ENCODE data around the gene SRPK1.

The SRPK1 gene

DNA sequence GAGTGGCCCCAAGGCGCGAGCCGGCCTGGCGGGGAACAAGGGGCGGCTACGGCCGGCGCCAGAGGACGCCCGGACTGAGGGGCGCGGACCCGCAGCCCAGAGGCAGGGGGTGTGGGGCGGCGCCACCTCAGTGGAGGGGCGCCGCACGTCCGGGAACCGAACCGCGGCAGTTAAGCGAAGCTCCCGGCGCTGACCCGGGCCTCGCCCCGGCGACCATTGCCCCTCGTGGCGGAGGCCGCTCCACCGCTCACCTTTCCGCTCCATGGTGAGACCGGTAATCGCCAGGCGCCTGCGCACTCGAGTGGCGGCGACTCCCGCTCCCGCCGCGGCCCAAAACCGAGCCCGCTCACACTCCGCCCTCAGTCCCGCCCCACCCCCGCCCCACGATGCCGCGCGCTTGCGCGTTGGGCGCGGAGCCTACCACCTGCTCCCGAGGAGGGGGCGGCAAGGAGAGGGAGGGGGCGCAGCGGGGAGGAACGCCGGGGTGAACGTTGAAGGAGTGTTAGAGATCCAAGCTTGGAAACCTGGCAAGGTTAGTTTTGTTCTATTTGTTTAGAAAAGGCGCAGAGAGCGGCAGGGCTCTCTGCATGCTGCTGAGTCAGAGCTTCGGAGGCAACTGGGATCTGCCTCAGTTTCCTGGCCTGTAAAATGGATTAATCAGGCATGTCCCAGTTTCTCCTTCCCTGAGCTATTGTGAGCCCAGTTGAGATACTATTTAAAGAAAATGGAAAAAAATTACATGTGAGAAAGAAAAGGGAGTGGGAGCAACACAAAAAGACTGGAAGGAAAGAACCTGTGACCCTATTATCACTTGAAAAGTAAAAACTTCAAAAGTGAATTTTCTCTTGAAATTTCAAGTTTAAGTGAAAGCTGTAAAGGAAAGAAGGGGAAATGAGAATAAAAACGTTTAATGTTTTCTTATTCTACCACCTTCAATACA is at the start of gene SRPK1:
TSS of gene SRPK1 (minus strand) at position 306 of the 940 bp plus-strand sequence. CDS start at position 264, 42 bp downstream.
- DNase-seq (ENCODE audit: low read depth): peak; percentile 67
- no peak for TF ChIP-seq CTCF (IDR thresholded peaks at IDR 0.05; ENCODE audit: control insufficient read depth, extremely low read depth, insufficient read depth)
- peak within 1 kb of the TSS; percentile 80 for H3K4me3 ChIP-seq (ENCODE audit: low read depth, low read length)

DNA sequence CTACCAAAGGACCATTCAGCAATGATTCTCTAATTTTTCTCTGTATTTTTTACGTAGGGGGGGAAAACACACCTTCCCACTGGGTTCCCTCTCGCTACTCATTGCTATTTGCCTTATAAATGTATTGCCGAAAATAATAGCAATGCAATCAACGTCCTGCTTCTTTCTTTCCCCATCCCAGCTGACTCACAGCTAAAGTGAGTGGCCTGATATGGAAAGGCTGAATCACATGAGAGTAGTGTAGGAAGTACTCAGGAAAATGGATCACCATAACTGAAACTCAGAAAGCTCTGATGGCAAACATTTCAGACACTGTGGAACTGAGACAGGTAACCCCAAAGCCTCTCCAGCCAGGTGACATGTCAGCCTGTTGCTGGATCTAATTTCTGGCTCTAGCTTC is 49.3 kb upstream of the SRPK1 start:
- H3K4me3 ChIP-seq (ENCODE audit: low read depth, low read length): no peak overlapping the region
- no peak for DNase-seq (ENCODE audit: low read depth)
- no peak for TF ChIP-seq CTCF (IDR thresholded peaks at IDR 0.05; ENCODE audit: control insufficient read depth, extremely low read depth, insufficient read depth)

- no peak for DNase-seq (ENCODE audit: low read depth)
- no peak overlapping the region for H3K4me3 ChIP-seq (ENCODE audit: low read depth, low read length)
- TF ChIP-seq CTCF (IDR thresholded peaks at IDR 0.05; ENCODE audit: control insufficient read depth, extremely low read depth, insufficient read depth): no peak
Measured at GRCh38 chr6:35969646-35970045, 48.7 kb upstream of the SRPK1 start.

GRCh38 chr6:35968821-35969220 is 47.9 kb upstream of the SRPK1 start:
- DNase-seq (ENCODE audit: low read depth): no peak
- no peak for TF ChIP-seq CTCF (IDR thresholded peaks at IDR 0.05; ENCODE audit: control insufficient read depth, extremely low read depth, insufficient read depth)
- no peak overlapping the region for H3K4me3 ChIP-seq (ENCODE audit: low read depth, low read length)

GRCh38 chr6:35967076-35967774 is 46.3 kb upstream of the SRPK1 start:
- H3K4me3 ChIP-seq (ENCODE audit: low read depth, low read length): no peak overlapping the region
- no peak for TF ChIP-seq CTCF (IDR thresholded peaks at IDR 0.05; ENCODE audit: control insufficient read depth, extremely low read depth, insufficient read depth)
- DNase-seq (ENCODE audit: low read depth): no peak

- no peak for DNase-seq (ENCODE audit: low read depth)
- no peak for TF ChIP-seq CTCF (IDR thresholded peaks at IDR 0.05; ENCODE audit: control insufficient read depth, extremely low read depth, insufficient read depth)
- H3K4me3 ChIP-seq (ENCODE audit: low read depth, low read length): no peak overlapping the region
Measured at GRCh38 chr6:35962779-35963560, 42.1 kb upstream of the SRPK1 start.
